PC-3 (cell line): ENCODE results near the gene ZFP37. TPM values are rescaled to one million over a fixed set of nuclear protein-coding genes. Genes with fewer than 3 reads are reported as not detected.
A peak's percentile ranks its signal among the peaks of the same experiment; 100 is the strongest.

Source experiments
- ATAC-seq: fragments of 200-7000 bp; cut with Tn5 transposase; 2 replicates; pipeline ENCODE4 v1.9.1; 2020; ENCODE audit warnings: mild to moderate bottlenecking, moderate library complexity
- BruUV-seq: library from RNA; stranded (reverse); fragments of 400-500 nt; replicated peaks from 2 replicates; lab custom pipeline; 2021; lab: Mats Ljungman, UMichigan
- CTCF ChIA-PET: fragments of 300-600 bp; sonication (Branson Sonifier 250); formaldehyde crosslinking; loops from one replicate; lab custom pipeline; 2022; ENCODE audit warnings: antibody characterized with exemption; lab: Charles Lee
- POLR2A ChIA-PET: fragments of 300-600 bp; sonication (Branson Sonifier 250); formaldehyde crosslinking; loops from one replicate; lab custom pipeline; 2022; ENCODE audit warnings: antibody characterized with exemption; ENCODE audit not compliant: unreplicated experiment; lab: Charles Lee
- DNase-seq: peaks from one replicate; pipeline ENCODE4 v3.0.0-alpha.2; 2015
- H2AFZ ChIP-seq: fragments of 300-600 bp; sonication (generic); 2 replicates; pipeline ENCODE4 v1.6.0; 2016; ENCODE audit warnings: antibody characterized with exemption, low read length
- H3F3A ChIP-seq: fragments of 300-600 bp; sonication (generic); one replicate; pipeline ENCODE4 v1.6.0; 2017; ENCODE audit warnings: antibody characterized with exemption, low read length, control low read depth, mild to moderate bottlenecking; ENCODE audit not compliant: unreplicated experiment
- H3K27ac ChIP-seq: fragments of 300-600 bp; sonication (generic); 2 replicates; pipeline ENCODE4 v1.5.1; 2016; ENCODE audit warnings: mild to moderate bottlenecking, low read length
- H3K27me3 ChIP-seq: fragments of 300-600 bp; sonication (generic); 2 replicates; pipeline ENCODE4 v1.6.1; 2016; ENCODE audit warnings: low read length, mixed read lengths
- H3K36me3 ChIP-seq: fragments of 300-600 bp; sonication (generic); 2 replicates; pipeline ENCODE4 v1.6.1; 2016; ENCODE audit warnings: low read depth, mixed run types, low read length, mixed read lengths
- H3K4me1 ChIP-seq: fragments of 300-600 bp; sonication (generic); 2 replicates; pipeline ENCODE4 v1.5.1; 2016; ENCODE audit warnings: low read length; ENCODE audit not compliant: insufficient read depth
- H3K4me2 ChIP-seq: fragments of 300-600 bp; sonication (generic); 2 replicates; pipeline ENCODE4 v1.6.0; 2016; ENCODE audit warnings: low read length
- H3K4me3 ChIP-seq: fragments of 300-600 bp; sonication (generic); 2 replicates; pipeline ENCODE4 v1.5.1; 2016; ENCODE audit warnings: mild to moderate bottlenecking, low read length, mixed read lengths
- H3K79me2 ChIP-seq: fragments of 300-600 bp; sonication (generic); 2 replicates; pipeline ENCODE4 v1.6.1; 2017; ENCODE audit warnings: low read length, mixed read lengths
- H3K9ac ChIP-seq: fragments of 300-600 bp; sonication (generic); 2 replicates; pipeline ENCODE4 v1.6.0; 2016; ENCODE audit warnings: mild to moderate bottlenecking, low read length
- H3K9me2 ChIP-seq: fragments of 300-600 bp; sonication (generic); replicated peaks from 2 replicates; pipeline ENCODE4 v1.6.1; 2016; ENCODE audit warnings: mixed run types, low read length, mixed read lengths
- H3K9me3 ChIP-seq: fragments of 300-600 bp; sonication (generic); 2 replicates; pipeline ENCODE4 v1.6.1; 2016; ENCODE audit warnings: low read length, mixed read lengths
- H4K20me1 ChIP-seq: fragments of 300-600 bp; sonication (generic); 2 replicates; pipeline ENCODE4 v1.6.1; 2016; ENCODE audit warnings: low read length, mixed read lengths
- EZH2 ChIP-seq: fragments of 300-600 bp; sonication (generic); IDR thresholded peaks from one replicate; pipeline ENCODE4 v1.6.1; 2017; ENCODE audit warnings: antibody characterized with exemption, mild to moderate bottlenecking, low read length; ENCODE audit not compliant: unreplicated experiment
- EZH2phosphoT487 ChIP-seq: fragments of 300-600 bp; sonication (generic); IDR thresholded peaks from 2 replicates; pipeline ENCODE4 v1.6.1; 2018; ENCODE audit warnings: mild to moderate bottlenecking, antibody characterized with exemption, low read length, borderline replicate concordance
- intact Hi-C: fragments of 100-400 bp; cut with micrococcal nuclease; formaldehyde crosslinking; loops from 2 replicates; pipeline ENCODE4 v1.9.0; 2023
- total RNA-seq: library from RNA; depleted of rRNA; stranded (reverse); fragments of >200 nt; gene quantifications from 2 replicates; pipeline ENCODE4 v1.2.3, GENCODE V29; 2014
- TF ChIP-seq, protein P1 (sequence below): fragments of 300-600 bp; sonication (generic); conservative IDR thresholded peaks from 2 replicates; pipeline ENCODE4 v1.5.1; 2017; ENCODE audit warnings: antibody characterized with exemption, low read depth, mild to moderate bottlenecking, low read length

The ZFP37 gene
- total RNA-seq, 1 experiment from 2014 or later: not detected

DNA sequence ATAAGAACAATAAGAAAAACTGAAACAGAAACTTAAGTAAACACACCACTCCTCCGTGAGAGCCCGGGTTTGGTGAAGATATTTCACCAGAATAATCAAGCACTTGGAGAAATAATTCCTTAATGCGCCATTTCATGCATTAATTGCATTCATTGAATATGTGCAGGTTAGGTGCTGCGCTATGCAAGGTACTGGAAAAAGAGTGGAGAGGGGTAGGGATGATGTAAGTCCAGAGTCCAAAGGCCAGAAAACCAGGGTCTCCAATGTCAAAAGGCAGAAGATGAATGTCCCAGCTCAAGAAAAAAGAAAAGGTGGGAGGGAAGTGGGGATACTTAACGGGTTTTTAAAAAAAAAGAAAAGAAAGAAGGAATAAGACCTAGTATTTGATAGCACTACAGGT lies 669 bp upstream of the ZFP37 start:
- ATAC-seq (no peak), DNase-seq (no peak)
- no peak overlapping the region for H3K9ac ChIP-seq
- no peaks in the 10 kb centered on the region for H3K36me3 ChIP-seq
- TF ChIP-seq, protein P1, sequence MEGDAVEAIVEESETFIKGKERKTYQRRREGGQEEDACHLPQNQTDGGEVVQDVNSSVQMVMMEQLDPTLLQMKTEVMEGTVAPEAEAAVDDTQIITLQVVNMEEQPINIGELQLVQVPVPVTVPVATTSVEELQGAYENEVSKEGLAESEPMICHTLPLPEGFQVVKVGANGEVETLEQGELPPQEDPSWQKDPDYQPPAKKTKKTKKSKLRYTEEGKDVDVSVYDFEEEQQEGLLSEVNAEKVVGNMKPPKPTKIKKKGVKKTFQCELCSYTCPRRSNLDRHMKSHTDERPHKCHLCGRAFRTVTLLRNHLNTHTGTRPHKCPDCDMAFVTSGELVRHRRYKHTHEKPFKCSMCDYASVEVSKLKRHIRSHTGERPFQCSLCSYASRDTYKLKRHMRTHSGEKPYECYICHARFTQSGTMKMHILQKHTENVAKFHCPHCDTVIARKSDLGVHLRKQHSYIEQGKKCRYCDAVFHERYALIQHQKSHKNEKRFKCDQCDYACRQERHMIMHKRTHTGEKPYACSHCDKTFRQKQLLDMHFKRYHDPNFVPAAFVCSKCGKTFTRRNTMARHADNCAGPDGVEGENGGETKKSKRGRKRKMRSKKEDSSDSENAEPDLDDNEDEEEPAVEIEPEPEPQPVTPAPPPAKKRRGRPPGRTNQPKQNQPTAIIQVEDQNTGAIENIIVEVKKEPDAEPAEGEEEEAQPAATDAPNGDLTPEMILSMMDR: no peak
- TF ChIP-seq EZH2phosphoT487: no peak
- TF ChIP-seq EZH2: no peak
- H3K9me3 ChIP-seq: peaks cover 3% of the 10 kb centered on the region; the same call in 1 of the 2 replicates
- no peaks in the 10 kb centered on the region for H3K9me2 ChIP-seq
- ChIA-PET CTCF (no interaction called here), POLR2A (no interaction called here)
- intact Hi-C loops: no loop called here
- no peak overlapping the region for H3K4me3 ChIP-seq
- no TSS peak for BruUV-seq
- no peaks in the 10 kb centered on the region for H3K27me3 ChIP-seq
- H2AFZ ChIP-seq: no peak overlapping the region
- H3K27ac ChIP-seq: no peak overlapping the region
- no peaks in the 10 kb centered on the region for H3K4me1 ChIP-seq
- no peaks in the 10 kb centered on the region for H4K20me1 ChIP-seq
- no peak overlapping the region for H3K4me2 ChIP-seq
- no peaks in the 10 kb centered on the region for H3K79me2 ChIP-seq
- no peaks in the 10 kb centered on the region for H3F3A ChIP-seq

DNA sequence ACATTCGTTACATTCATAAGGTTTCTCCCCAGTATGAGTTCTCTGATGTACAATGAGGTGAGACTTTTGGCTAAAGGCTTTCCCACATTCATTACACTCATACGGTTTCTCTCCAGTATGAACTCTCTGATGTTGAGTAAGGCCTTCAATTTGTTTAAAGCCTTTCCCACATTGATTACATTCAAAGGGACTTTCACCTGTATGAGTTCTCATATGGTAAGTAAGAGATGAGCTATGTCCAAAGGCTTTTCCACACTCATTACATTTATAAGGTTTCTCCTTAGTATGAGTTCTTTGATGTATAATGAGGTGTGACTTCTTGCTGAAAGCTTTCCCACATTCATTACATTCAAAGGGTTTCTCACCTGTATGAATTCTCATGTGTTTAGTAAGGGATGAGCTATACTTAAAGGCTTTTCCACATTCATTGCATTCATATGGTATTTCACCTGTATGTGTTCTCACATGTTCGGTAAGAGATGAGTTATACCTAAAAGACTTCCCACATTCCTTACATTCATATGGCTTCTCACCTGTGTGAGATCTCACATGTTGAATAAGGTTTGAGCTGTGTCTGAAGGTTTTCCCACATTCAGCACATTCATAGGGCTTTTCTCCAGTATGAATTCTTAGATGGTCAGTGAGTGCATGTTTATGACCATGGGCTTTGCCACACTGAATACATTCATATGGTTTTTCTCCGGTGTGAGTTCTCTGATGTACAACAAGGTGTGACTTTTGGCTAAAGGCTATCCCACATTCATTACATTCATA lies 13.5 kb downstream of the ZFP37 start:
- no TSS peak for BruUV-seq
- ATAC-seq (no peak), DNase-seq (peak; percentile 1)
- Histone ChIP-seq H2AFZ (no peak overlapping the region), H3K27me3 (no peaks in the 10 kb centered on the region), H3K9ac (no peak overlapping the region), H3F3A (no peaks in the 10 kb centered on the region), H3K9me2 (no peaks in the 10 kb centered on the region), H3K4me3 (no peak overlapping the region), H4K20me1 (no peaks in the 10 kb centered on the region), H3K79me2 (no peaks in the 10 kb centered on the region), H3K4me1 (no peaks in the 10 kb centered on the region), H3K4me2 (no peak overlapping the region), H3K27ac (no peak overlapping the region), H3K9me3 (peaks cover 36% of the 10 kb centered on the region), H3K36me3 (no peaks in the 10 kb centered on the region)
- POLR2A ChIA-PET: no interaction called here
- CTCF ChIA-PET: no interaction called here
- no peak for TF ChIP-seq EZH2phosphoT487
- TF ChIP-seq, protein P1: no peak
- TF ChIP-seq EZH2: no peak
- intact Hi-C loops: no loop called here

DNA sequence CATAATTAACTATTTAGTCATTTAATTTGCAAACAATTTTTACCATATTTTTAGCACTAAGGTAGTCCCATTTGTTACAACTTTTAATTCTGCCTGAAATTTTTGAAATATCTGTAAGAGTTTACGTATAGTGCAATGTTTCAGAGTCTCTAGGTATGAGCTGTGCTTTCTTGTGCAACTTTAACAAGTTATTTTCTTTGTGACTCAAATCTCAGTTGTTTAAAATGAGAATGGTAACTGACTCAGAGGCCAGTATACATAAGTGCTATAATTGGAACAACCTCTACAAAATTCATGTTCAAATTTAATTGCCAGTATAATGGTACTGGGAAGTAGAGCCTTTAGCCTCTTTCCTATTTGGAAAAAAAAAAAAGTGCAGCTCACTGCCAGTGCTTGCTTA lies 30.3 kb downstream of the ZFP37 start:
- intact Hi-C loops: no loop called here
- Histone ChIP-seq H3K27ac (no peak overlapping the region), H3K9me2 (no peaks in the 10 kb centered on the region), H3K36me3 (no peaks in the 10 kb centered on the region), H4K20me1 (no peaks in the 10 kb centered on the region), H3K9me3 (0 out of 2 replicates have a peak, but pooled peaks cover 2% of the 10 kb centered on the region), H3K4me1 (no peaks in the 10 kb centered on the region), H2AFZ (no peak overlapping the region), H3K4me3 (no peak overlapping the region), H3F3A (no peaks in the 10 kb centered on the region), H3K9ac (no peak overlapping the region), H3K27me3 (no peaks in the 10 kb centered on the region), H3K4me2 (no peak overlapping the region), H3K79me2 (no peaks in the 10 kb centered on the region)
- BruUV-seq: no TSS peak
- TF ChIP-seq, protein P1: no peak
- no peak for TF ChIP-seq EZH2
- no peak for TF ChIP-seq EZH2phosphoT487
- CTCF ChIA-PET: no interaction called here
- DNase-seq (no peak), ATAC-seq (no peak)
- POLR2A ChIA-PET: no interaction called here
